ENCODE results near the gene BRIX1.
"Not testable (repeated sequence)": the region's sequence is repeated elsewhere in the genome, so short reads cannot be mapped to it uniquely, and the experiment has no call there.

GRCh38 chr5:34971655-34972054, 56.1 kb downstream of the BRIX1 start:
- TF ChIP-seq, protein P1, sequence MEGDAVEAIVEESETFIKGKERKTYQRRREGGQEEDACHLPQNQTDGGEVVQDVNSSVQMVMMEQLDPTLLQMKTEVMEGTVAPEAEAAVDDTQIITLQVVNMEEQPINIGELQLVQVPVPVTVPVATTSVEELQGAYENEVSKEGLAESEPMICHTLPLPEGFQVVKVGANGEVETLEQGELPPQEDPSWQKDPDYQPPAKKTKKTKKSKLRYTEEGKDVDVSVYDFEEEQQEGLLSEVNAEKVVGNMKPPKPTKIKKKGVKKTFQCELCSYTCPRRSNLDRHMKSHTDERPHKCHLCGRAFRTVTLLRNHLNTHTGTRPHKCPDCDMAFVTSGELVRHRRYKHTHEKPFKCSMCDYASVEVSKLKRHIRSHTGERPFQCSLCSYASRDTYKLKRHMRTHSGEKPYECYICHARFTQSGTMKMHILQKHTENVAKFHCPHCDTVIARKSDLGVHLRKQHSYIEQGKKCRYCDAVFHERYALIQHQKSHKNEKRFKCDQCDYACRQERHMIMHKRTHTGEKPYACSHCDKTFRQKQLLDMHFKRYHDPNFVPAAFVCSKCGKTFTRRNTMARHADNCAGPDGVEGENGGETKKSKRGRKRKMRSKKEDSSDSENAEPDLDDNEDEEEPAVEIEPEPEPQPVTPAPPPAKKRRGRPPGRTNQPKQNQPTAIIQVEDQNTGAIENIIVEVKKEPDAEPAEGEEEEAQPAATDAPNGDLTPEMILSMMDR (IDR thresholded peaks at IDR 0.05), result not testable (repeated sequence)
- TF ChIP-seq POLR2A (IDR thresholded peaks at IDR 0.05), result not testable (repeated sequence)

All from testis (tissue), 2 donors.